Measurements from ENCODE around the gene USP13. TPM values are rescaled to one million over a fixed set of nuclear protein-coding genes. Genes with fewer than 3 reads are reported as not detected.

USP13 gene
- total RNA-seq, 5 donors from 2014 or later (not counting 1 experiment from before 2014, with no cell fraction given) = 6.2 to 7.9 (median 7.0) TPM

GRCh38 chr3:179732661-179733348, 80.0 kb downstream of the USP13 start:
- Histone ChIP-seq H3K36me3 (ENCODE audit: control insufficient read depth in 2 of 2, extremely low read depth in 1 of 2, insufficient read depth in 1 of 2, low read length in 1 of 2) (peaks cover 4 to 12% of the 10 kb centered on the region in 2 donors), H3K4me3 (ENCODE audit: control insufficient read depth in 1 of 2, extremely low read depth in 1 of 2, low read length in 1 of 2) (no peak overlapping the region), H3K4me1 (ENCODE audit: control insufficient read depth in 1 of 2, extremely low read depth in 1 of 2, insufficient read depth in 2 of 2, low read length in 2 of 2) (no peaks in the 10 kb centered on the region), H3K27ac (ENCODE audit: low read length) (no peak overlapping the region), H3K27me3 (replicated peaks in 1 of 2; ENCODE audit: control insufficient read depth in 2 of 2, extremely low read depth in 1 of 2, insufficient read depth in 2 of 2, low read length in 1 of 2) (no peaks in the 10 kb centered on the region), H3K9me3 (no peaks in the 10 kb centered on the region)
- Mint-ChIP-seq H3K36me3 (peaks cover 40% of the 10 kb centered on the region), H3K9me3 (no peaks in the 10 kb centered on the region), H3K27ac (no peak overlapping the region), H3K4me3 (no peak overlapping the region), H3K27me3 (no peaks in the 10 kb centered on the region), H3K4me1 (no peaks in the 10 kb centered on the region)
- CTCF ChIA-PET = no interaction called here
- DNase-seq (no peak), ATAC-seq (replicated peaks in 1 of 4) (no peak)
- 100% methylated on average over 2 of the region's 7 CpGs for WGBS (ENCODE audit: insufficient coverage)
- POLR2A ChIA-PET = no interaction called here

- no peak for DNase-seq
- ChIA-PET CTCF (interaction anchor here in 1 of 2 donors (0.6 kb wide), 1 partner anchor 388 kb away, joined by 4 read pairs; no protein-coding TSS in a partner anchor), POLR2A (no interaction called here)
- no peaks in the 10 kb centered on the region for H3K4me1 Mint-ChIP-seq
- no CpG with 5 or more reads among the region's 5 CpGs for WGBS (ENCODE audit: insufficient coverage)
- ATAC-seq (replicated peaks in 1 of 4) = no peak
- no peak overlapping the region for H3K4me3 Mint-ChIP-seq
- H3K27ac Mint-ChIP-seq = no peak overlapping the region
- Histone ChIP-seq H3K27ac (ENCODE audit: low read length) (no peak overlapping the region), H3K4me1 (ENCODE audit: control insufficient read depth in 1 of 2, extremely low read depth in 1 of 2, insufficient read depth in 2 of 2, low read length in 2 of 2) (no peaks in the 10 kb centered on the region), H3K4me3 (ENCODE audit: control insufficient read depth in 1 of 2, extremely low read depth in 1 of 2, low read length in 1 of 2) (no peak overlapping the region), H3K27me3 (replicated peaks in 1 of 2; ENCODE audit: control insufficient read depth in 2 of 2, extremely low read depth in 1 of 2, insufficient read depth in 2 of 2, low read length in 1 of 2) (no peaks in the 10 kb centered on the region), H3K9me3 (no peaks in the 10 kb centered on the region), H3K36me3 (ENCODE audit: control insufficient read depth in 2 of 2, extremely low read depth in 1 of 2, insufficient read depth in 1 of 2, low read length in 1 of 2) (peaks cover 4 to 12% of the 10 kb centered on the region in 2 donors)
- no peaks in the 10 kb centered on the region for H3K9me3 Mint-ChIP-seq
- peaks cover 40% of the 10 kb centered on the region for H3K36me3 Mint-ChIP-seq
- H3K27me3 Mint-ChIP-seq = no peaks in the 10 kb centered on the region
These were observed 81.0 kb downstream of the USP13 start for GRCh38 chr3:179733797-179734196.

- ChIA-PET POLR2A (interaction anchor here in 1 of 2 donors (0.6 kb wide), 1 partner anchor 71 kb away, joined by 3 read pairs; no protein-coding TSS in a partner anchor), CTCF (interaction anchor here in 1 of 2 donors (0.6 kb wide), 1 partner anchor 389 kb away, joined by 4 read pairs; no protein-coding TSS in a partner anchor)
- no CpG with 5 or more reads among the region's 4 CpGs for WGBS (ENCODE audit: insufficient coverage)
- H3K4me1 Mint-ChIP-seq = no peaks in the 10 kb centered on the region
- ATAC-seq (replicated peaks in 1 of 4) (no peak), DNase-seq (no peak)
- no peak overlapping the region for H3K4me3 Mint-ChIP-seq
- Histone ChIP-seq H3K27me3 (replicated peaks in 1 of 2; ENCODE audit: control insufficient read depth in 2 of 2, extremely low read depth in 1 of 2, insufficient read depth in 2 of 2, low read length in 1 of 2) (no peaks in the 10 kb centered on the region), H3K36me3 (ENCODE audit: control insufficient read depth in 2 of 2, extremely low read depth in 1 of 2, insufficient read depth in 1 of 2, low read length in 1 of 2) (peaks cover 4 to 11% of the 10 kb centered on the region in 2 donors), H3K9me3 (no peaks in the 10 kb centered on the region), H3K27ac (ENCODE audit: low read length) (no peak overlapping the region), H3K4me1 (ENCODE audit: control insufficient read depth in 1 of 2, extremely low read depth in 1 of 2, insufficient read depth in 2 of 2, low read length in 2 of 2) (no peaks in the 10 kb centered on the region), H3K4me3 (ENCODE audit: control insufficient read depth in 1 of 2, extremely low read depth in 1 of 2, low read length in 1 of 2) (no peak overlapping the region)
- H3K9me3 Mint-ChIP-seq = no peaks in the 10 kb centered on the region
- H3K36me3 Mint-ChIP-seq = peaks cover 39% of the 10 kb centered on the region
- H3K27me3 Mint-ChIP-seq = no peaks in the 10 kb centered on the region
- no peak overlapping the region for H3K27ac Mint-ChIP-seq
These were observed 81.8 kb downstream of the USP13 start for GRCh38 chr3:179734497-179735281.

GRCh38 chr3:179735321-179735720, 82.5 kb downstream of the USP13 start:
- Histone ChIP-seq H3K4me1 (ENCODE audit: control insufficient read depth in 1 of 2, extremely low read depth in 1 of 2, insufficient read depth in 2 of 2, low read length in 2 of 2) (no peaks in the 10 kb centered on the region), H3K36me3 (ENCODE audit: control insufficient read depth in 2 of 2, extremely low read depth in 1 of 2, insufficient read depth in 1 of 2, low read length in 1 of 2) (peaks cover 4 to 8% of the 10 kb centered on the region in 2 donors), H3K4me3 (ENCODE audit: control insufficient read depth in 1 of 2, extremely low read depth in 1 of 2, low read length in 1 of 2) (no peak overlapping the region), H3K27me3 (replicated peaks in 1 of 2; ENCODE audit: control insufficient read depth in 2 of 2, extremely low read depth in 1 of 2, insufficient read depth in 2 of 2, low read length in 1 of 2) (no peaks in the 10 kb centered on the region), H3K27ac (ENCODE audit: low read length) (no peak overlapping the region), H3K9me3 (no peaks in the 10 kb centered on the region)
- Mint-ChIP-seq H3K27ac (no peak overlapping the region), H3K4me3 (no peak overlapping the region), H3K36me3 (peaks cover 39% of the 10 kb centered on the region), H3K27me3 (no peaks in the 10 kb centered on the region), H3K9me3 (no peaks in the 10 kb centered on the region), H3K4me1 (no peaks in the 10 kb centered on the region)
- DNase-seq (no peak), ATAC-seq (replicated peaks in 1 of 4) (no peak)
- ChIA-PET CTCF (no interaction called here), POLR2A (no interaction called here)

GRCh38 chr3:179738998-179739397, 86.2 kb downstream of the USP13 start:
- CTCF ChIA-PET = no interaction called here

GRCh38 chr3:179739816-179740594, 87.2 kb downstream of the USP13 start:
- ChIA-PET POLR2A (no interaction called here), CTCF (no interaction called here)
- H3K9me3 ChIP-seq = no peaks in the 10 kb centered on the region
- H3K4me1 ChIP-seq (ENCODE audit: control insufficient read depth in 1 of 2, extremely low read depth in 1 of 2, insufficient read depth in 2 of 2, low read length in 2 of 2) = no peaks in the 10 kb centered on the region
- H3K4me3 Mint-ChIP-seq = peak overlapping the region in 1 of 3 donors; percentile 5
- H3K4me1 Mint-ChIP-seq = no peaks in the 10 kb centered on the region
- WGBS (ENCODE audit: insufficient coverage) = 80% methylated on average over 1 of the region's 12 CpGs
- no peak overlapping the region for H3K27ac ChIP-seq (ENCODE audit: low read length)
- H3K27me3 Mint-ChIP-seq = no peaks in the 10 kb centered on the region
- H3K4me3 ChIP-seq (ENCODE audit: control insufficient read depth in 1 of 2, extremely low read depth in 1 of 2, low read length in 1 of 2) = no peak overlapping the region
- H3K27ac Mint-ChIP-seq = peak overlapping the region in 1 of 2 donors; percentile 5
- H3K9me3 Mint-ChIP-seq = no peaks in the 10 kb centered on the region
- H3K36me3 Mint-ChIP-seq = peaks cover 45% of the 10 kb centered on the region
- ATAC-seq (replicated peaks in 1 of 4) (no peak), DNase-seq (no peak)
- peaks cover 0 to 16% of the 10 kb centered on the region in 2 donors for H3K36me3 ChIP-seq (ENCODE audit: control insufficient read depth in 2 of 2, extremely low read depth in 1 of 2, insufficient read depth in 1 of 2, low read length in 1 of 2)
- H3K27me3 ChIP-seq (replicated peaks in 1 of 2; ENCODE audit: control insufficient read depth in 2 of 2, extremely low read depth in 1 of 2, insufficient read depth in 2 of 2, low read length in 1 of 2) = no peaks in the 10 kb centered on the region

More at GRCh38 chr3:179738998-179739397, 86.2 kb downstream of the USP13 start:
- H3K36me3 Mint-ChIP-seq = peaks cover 38% of the 10 kb centered on the region
- Histone ChIP-seq H3K27ac (ENCODE audit: low read length) (no peak overlapping the region), H3K4me1 (ENCODE audit: control insufficient read depth in 1 of 2, extremely low read depth in 1 of 2, insufficient read depth in 2 of 2, low read length in 2 of 2) (no peaks in the 10 kb centered on the region), H3K36me3 (ENCODE audit: control insufficient read depth in 2 of 2, extremely low read depth in 1 of 2, insufficient read depth in 1 of 2, low read length in 1 of 2) (peaks cover 0 to 15% of the 10 kb centered on the region in 2 donors), H3K4me3 (ENCODE audit: control insufficient read depth in 1 of 2, extremely low read depth in 1 of 2, low read length in 1 of 2) (no peak overlapping the region), H3K9me3 (no peaks in the 10 kb centered on the region), H3K27me3 (replicated peaks in 1 of 2; ENCODE audit: control insufficient read depth in 2 of 2, extremely low read depth in 1 of 2, insufficient read depth in 2 of 2, low read length in 1 of 2) (no peaks in the 10 kb centered on the region)
- no peak for DNase-seq
- 96% methylated on average over 5 of the region's 6 CpGs for WGBS (ENCODE audit: insufficient coverage)
- no peak for ATAC-seq (replicated peaks in 1 of 4)
- no peak overlapping the region for H3K4me3 Mint-ChIP-seq
- H3K27me3 Mint-ChIP-seq = no peaks in the 10 kb centered on the region
- H3K9me3 Mint-ChIP-seq = no peaks in the 10 kb centered on the region
- POLR2A ChIA-PET = no interaction called here
- H3K4me1 Mint-ChIP-seq = no peaks in the 10 kb centered on the region
- no peak overlapping the region for H3K27ac Mint-ChIP-seq
